Stomach (tissue), 4 donors: Measurements from ENCODE around the gene SLC2A3.

Experiments
- CTCF ChIP-seq, 7 experiments: fragments of 450-650 bp in 4 of 7; fragments of 200-600 bp in 3 of 7; sonication (generic) in 3 of 7; IDR thresholded peaks; one replicate each; pipeline ENCODE4 v1.5.1; 2016 to 2019; ENCODE audit warnings: antibody characterized with exemption in 7 of 7, control low read depth in 2 of 7, mild to moderate bottlenecking in 1 of 7
- EP300 ChIP-seq: sonication (generic); formaldehyde crosslinking; IDR thresholded peaks from one replicate; pipeline ENCODE4 v1.6.1; 2017; ENCODE audit warnings: antibody characterized with exemption
- POLR2A ChIP-seq, 4 donors: fragments of 450-650 bp; IDR thresholded peaks; one replicate each; pipeline ENCODE4 v1.6.1; 2016; ENCODE audit warnings: antibody characterized with exemption in 4 of 4, control low read depth in 2 of 4, mild to moderate bottlenecking in 1 of 4, moderate library complexity in 1 of 4
- POLR2AphosphoS5 ChIP-seq, 3 donors: sonication (generic); formaldehyde crosslinking; IDR thresholded peaks; one replicate each; pipeline ENCODE4 v1.6.1; 2016; ENCODE audit warnings: antibody characterized with exemption in 3 of 3

- TF ChIP-seq CTCF (IDR thresholded peaks at IDR 0.05) (no peak), POLR2A (IDR thresholded peaks at IDR 0.05) (no peak), POLR2AphosphoS5 (IDR thresholded peaks at IDR 0.05) (no peak), EP300 (no peak)
These were observed 6.7 kb downstream of the SLC2A3 start for GRCh38 chr12:7929083-7929792.
